Measurements from ENCODE around the gene SERPINA5.
"Not testable (repeated sequence)": the region's sequence is repeated elsewhere in the genome, so short reads cannot be mapped to it uniquely, and the experiment has no call there.

SERPINA5 gene

DNA sequence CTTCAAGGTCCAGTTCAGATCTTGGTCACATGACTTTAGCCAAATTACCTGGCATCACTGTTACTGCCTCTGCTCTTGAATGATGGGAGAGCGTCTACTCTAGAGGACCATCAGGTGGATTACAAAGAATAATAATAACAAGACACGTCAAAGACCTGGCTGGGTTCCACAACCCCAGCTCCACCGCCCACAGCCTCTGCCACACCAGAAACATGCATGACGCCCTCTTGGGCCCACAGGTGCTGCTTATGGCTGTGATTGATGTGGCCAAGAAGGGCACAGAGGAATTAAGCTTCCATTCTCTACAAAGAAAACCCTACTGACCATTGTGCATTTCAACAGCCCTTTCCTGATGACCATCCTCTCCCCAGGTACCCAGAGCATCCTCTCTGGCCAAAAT is 49.2 kb downstream of the SERPINA5 start:
- DNase-seq: no peak

DNA sequence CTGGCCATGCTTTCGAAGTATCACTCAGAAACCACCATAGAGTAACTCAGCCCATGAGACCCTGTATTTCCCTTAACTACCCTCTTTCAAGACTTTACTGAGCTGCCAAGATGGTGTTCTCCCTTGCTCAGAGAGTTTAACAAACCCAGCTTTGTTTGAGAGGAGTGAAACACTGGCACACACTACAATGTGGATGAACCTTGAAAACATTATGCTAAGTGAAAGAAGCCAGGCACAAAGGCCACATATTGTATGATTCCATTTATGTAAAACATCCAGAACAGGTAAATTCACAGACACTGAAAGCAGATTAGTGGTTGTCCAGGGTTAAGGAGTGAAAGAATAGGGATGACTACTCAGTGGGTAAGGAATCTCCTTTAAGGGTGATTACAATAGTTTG is 49.8 kb downstream of the SERPINA5 start:
- no peak for DNase-seq

DNA sequence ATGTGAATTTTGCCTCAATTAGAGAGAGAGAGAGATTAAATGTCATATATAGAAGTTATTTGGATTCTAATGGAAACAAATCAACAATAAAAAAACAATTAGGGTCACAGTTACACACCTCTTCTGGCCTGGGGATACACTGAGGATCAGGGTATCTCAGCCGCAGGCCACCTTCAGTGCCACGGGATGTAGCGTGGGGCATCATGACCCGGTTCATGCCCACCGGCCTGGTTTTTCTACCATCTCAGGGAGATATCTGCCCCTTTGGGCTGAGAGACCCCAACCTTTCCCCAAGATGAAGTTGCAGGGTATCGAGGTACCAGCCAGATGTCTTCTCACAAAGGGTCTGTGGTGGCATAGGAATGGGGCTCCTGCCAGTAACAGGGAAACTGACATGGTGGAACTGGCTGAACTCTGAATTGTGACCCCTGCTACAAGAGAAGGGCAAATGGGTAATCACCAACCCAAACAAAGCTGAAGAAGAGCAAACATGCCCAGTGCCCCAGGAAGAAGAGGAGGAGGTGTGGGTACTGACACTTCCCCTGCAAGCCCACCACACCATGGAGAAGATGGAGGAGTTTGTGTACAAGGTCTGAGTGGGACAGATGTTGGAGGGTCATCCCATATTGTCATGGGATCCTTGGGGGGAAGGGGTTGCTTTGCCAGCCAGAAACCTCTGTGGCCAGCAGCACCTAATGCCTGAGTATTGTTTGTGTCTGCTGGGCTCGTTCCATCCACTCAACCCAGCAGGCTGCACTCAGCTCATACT is 50.5 kb downstream of the SERPINA5 start:
- no peak for DNase-seq

DNA sequence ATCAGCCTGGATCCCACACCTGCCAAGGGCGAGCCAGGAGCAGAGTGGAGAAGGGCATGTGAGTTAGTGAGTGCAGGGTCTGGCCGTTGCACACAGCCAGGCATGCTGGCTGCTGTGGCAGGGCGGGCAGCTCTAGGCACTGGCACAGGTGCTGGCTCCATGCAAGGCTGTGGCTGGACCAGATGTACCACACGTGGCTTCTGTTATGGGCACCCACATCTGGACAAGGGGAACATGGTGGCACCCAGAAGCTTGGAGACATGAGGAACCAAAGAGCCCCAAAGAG is 51.0 kb downstream of the SERPINA5 start:
- no peak for DNase-seq

DNA sequence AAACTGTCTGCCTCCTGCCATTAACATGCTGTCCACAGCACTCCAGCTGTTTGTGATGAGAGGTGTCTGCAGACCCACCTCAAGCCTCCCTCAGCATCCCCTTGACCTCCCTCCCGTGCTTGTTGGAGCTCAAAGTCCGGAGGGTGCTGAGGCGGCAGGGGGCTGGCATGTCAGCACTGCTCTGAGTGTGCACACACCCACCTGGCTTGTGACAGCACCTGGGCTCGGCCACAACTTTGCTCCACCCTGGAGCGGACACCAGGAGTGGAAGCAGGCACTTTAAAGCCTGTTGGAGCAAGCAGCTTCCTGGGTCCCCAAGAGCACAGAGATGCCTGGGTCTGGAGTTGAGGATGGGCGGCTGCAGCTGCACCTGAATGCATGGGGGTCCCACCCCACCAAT is 51.9 kb downstream of the SERPINA5 start:
- DNase-seq: no peak

DNA sequence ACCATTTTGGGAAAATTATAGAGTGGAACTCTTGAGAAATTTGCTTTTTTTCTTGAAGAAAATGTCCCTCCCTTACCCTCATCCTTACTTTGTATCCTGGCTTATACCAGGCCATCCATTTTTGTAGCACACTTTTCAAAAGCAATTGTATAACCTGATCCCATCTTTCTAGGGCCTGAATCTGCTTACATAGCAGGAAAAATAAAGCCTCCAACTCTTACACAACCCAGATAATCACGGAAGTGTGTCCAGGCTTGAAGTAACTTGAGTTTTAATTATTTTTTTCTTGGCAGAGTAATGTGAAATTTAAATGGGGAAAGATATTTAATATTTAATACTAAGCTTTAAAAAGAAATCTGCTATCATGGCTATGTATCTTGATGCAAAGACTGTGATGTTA is 53.9 kb downstream of the SERPINA5 start:
- DNase-seq: no peak

DNA sequence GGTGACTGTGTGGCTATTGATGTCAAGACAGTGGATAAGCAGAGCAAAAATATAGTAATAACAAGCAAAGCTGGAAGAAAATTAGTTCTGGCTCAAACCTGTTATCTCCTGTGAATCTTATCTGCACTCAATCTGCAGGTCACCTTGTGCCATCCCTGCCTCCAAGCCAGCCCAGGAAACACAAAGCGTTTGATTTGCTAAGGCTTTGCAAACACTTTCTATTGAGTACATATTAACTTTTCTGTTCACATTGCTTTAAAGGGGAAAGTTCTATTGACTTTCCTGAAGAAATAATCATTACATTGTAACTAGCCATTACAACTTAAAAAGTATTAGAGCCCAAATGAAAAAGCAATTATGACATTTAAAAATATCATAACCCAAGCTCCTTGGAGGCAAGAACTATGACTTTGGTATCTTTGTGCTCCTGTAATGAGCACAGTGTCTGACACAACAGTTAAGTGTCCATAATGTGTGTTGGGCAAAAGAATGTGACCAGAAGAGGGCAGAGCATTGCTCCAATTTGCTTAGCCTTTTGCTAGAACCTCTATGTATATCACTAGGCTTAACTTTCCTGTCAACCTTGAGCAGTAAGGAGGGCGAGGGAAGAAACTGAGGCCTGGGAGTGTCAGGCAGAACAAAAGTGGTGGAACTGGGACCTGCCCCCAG is 55.7 kb downstream of the SERPINA5 start:
- DNase-seq: no peak

DNA sequence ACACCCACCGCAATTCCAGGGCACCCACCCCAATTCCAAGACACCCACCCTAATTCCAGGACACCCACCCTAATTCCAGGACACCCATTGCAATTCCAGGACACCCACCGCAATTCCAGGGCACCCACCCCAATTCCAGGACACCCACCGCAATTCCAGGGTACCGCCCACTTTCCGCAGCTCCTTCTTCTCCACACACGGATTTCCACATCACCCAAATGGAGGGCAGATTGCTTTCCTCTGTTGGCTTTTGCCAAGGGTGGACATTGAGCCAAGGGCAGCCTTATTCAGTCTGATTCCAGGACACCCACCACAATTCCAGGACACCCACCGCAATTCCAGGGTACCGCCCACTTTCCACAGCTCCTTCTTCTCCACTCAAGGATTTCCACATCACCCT is 56.6 kb downstream of the SERPINA5 start:
- DNase-seq: not testable (repeated sequence)

DNA sequence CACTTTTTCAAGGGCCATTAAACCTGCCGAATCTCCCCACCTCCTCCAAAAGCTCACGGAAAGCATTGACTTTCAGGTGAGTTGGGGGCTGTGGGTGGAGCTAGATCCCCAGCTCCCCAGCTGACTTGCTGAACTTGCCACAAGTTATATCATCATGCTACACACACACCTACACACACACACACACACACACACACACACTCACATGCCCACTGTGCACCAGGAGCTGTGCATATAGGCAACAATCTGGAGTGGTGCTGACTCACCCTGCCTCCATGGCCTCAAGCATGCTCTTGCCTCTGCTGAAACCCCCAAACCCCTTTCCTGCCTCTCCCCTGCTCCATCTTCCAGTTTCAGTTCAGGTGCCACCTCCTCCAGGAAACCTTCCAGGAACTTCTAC is 57.1 kb downstream of the SERPINA5 start:
- no peak for DNase-seq

DNA sequence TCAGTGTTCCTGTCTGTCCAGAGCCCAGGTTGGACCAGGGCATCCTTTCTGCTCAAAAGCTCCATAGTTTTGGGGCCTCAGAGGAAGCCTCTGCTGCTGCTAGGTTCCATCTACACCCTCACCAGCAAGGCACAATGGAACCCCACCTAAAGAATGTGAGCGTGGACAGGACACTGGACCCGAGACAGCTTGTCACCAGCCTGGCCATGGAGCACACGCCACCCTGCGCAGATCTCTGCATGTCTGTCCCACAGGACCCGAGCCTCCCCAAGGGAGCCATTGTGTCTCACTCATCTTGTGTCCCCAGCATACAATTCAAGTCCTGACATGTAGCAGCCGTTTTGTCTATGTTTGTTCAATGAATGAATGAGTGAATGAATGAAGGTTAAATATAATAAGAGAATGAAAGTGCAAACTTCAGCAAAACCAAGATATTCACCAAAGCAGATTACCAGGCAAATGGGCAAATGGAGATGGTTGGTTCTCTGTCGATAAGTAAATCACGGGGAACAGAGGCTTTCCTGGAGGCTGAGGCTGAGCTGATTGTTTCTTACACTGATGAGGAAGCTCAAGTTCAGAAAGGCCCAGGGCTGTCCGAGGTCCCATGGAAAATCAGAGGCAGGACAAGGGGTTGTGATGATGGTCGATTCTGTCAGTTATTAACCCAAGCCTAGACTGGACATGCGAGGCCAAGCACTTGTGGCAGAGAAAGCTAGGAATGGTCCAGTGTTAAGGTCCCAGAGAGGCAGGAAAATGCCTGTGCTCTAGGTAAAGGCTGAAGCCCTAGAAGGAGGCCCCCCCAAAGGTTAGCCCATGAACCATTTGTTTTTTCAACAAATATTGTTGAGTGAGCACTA is 58.0 kb downstream of the SERPINA5 start:
- no peak for DNase-seq

DNA sequence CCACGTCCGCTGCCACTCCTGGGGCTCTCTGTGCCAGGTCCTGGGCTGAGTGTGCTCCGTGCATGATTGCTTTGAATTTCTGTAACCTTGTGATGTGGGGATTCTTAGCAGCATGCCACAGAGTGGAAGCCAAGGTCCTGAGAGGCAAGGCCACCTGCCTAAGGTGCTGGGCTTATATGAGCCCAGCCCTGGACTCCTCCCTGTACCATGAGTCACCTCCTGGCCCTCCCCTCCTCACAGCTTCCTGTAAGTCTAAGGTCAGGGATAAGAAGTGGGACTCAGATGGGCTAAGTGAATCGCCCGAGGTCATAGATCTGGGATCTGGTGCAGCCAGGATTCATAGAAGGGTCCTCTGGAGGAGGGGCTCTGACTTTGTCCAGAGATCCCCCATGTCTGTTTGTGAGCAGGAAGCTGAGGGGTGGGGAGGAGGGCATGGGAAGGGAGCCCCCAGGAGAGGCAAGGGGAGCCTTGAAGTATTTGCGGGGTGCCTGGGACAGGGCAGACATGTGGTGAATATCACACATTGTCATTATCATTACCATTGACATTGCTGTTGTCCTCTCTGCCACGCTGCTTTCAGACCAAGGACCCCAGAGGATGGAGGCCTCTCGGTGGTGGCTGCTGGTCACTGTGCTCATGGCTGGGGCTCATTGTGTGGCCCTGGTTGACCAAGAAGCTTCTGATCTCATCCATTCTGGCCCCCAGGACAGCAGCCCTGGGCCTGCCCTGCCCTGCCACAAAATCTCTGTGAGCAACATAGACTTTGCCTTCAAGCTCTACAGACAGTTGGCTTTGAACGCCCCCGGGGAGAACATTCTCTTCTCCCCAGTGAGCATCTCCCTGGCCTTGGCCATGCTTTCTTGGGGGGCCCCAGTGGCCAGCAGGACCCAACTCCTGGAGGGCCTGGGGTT is 59.8 kb downstream of the SERPINA5 start:
- no peak for DNase-seq

DNA sequence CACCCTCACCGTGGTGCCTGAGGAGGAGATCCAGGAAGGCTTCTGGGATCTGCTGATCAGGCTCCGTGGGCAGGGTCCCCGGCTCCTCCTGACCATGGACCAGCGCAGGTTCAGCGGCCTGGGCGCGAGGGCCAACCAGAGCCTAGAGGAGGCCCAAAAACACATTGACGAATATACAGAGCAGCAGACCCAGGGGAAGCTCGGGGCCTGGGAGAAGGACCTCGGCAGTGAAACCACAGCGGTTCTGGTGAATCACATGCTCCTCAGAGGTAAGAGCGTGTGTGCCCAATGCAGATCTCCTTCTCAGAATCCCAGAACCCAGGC is 60.4 kb downstream of the SERPINA5 start:
- no peak for DNase-seq

Measured in NCI-H1092 treated with DMSO at 0.1 percent for 48 hours (cell line).